ACHN (cell line): ENCODE measurements around the gene PIGQ.

Experiments
- DNase-seq: peaks from one replicate; pipeline ENCODE4 v3.0.0-alpha.2; 2015
- in situ Hi-C: cut with HindIII; loops from 2 replicates; pipeline ENCODE4 v1.10.0; 2017; ENCODE audit warnings: low sequenced_read_pairs, low pct_ligation_motif_present, low pct_unique_long_range_greater_than_20kb

PIGQ gene

GRCh38 chr16:569445-570254, at the start of gene PIGQ:
PIGQ (plus strand) TSS chr16:569968; CDS start chr16:574075, 4,107 bp downstream.
- in situ Hi-C loops, result no loop called here
- peak; percentile 70 for DNase-seq

GRCh38 chr16:520847-521246, 48.9 kb upstream of the PIGQ start:
- in situ Hi-C loops, result no loop called here
- no peak for DNase-seq

GRCh38 chr16:521381-522210, 48.2 kb upstream of the PIGQ start:
- DNase-seq, result no peak
- in situ Hi-C loops, result no loop called here

GRCh38 chr16:522320-523096, 47.3 kb upstream of the PIGQ start:
- DNase-seq, result no peak

GRCh38 chr16:523097-523741, 46.5 kb upstream of the PIGQ start:
- in situ Hi-C loops, result no loop called here
- DNase-seq, result no peak

More at GRCh38 chr16:522320-523096, 47.3 kb upstream of the PIGQ start:
- in situ Hi-C loops, result no loop called here

GRCh38 chr16:524274-525040, 45.3 kb upstream of the PIGQ start:
- in situ Hi-C loops, result no loop called here
- DNase-seq, result no peak

- in situ Hi-C loops, result no loop called here
- DNase-seq, result no peak
Observed at GRCh38 chr16:525123-525519, 44.6 kb upstream of the PIGQ start.

GRCh38 chr16:525520-526180, 44.1 kb upstream of the PIGQ start:
- peak; percentile 96 for DNase-seq
- in situ Hi-C loops, result no loop called here

GRCh38 chr16:526181-527014, 43.4 kb upstream of the PIGQ start:
- in situ Hi-C loops, result no loop called here
- DNase-seq, result peak; percentile 53

GRCh38 chr16:527015-527903, 42.5 kb upstream of the PIGQ start, which contains the start of gene CAPN15:
CAPN15 (plus strand) TSS chr16:527712; CDS start chr16:546839, 19,127 bp downstream.
- in situ Hi-C loops, result no loop called here

GRCh38 chr16:528111-529011, 41.4 kb upstream of the PIGQ start:
- DNase-seq, result peak; percentile 77
- in situ Hi-C loops, result no loop called here

More at GRCh38 chr16:527015-527903, 42.5 kb upstream of the PIGQ start, which contains the start of gene CAPN15:
- DNase-seq, result peak; percentile 90

GRCh38 chr16:529012-529575, 40.7 kb upstream of the PIGQ start:
- in situ Hi-C loops, result no loop called here
- no peak for DNase-seq

GRCh38 chr16:530111-530817, 39.5 kb upstream of the PIGQ start:
- in situ Hi-C loops, result no loop called here
- DNase-seq, result no peak
